HG03159 (cell line): ENCODE data around the gene DNAJC13.

Experiments
- ATAC-seq: cut with Tn5 transposase; IDR thresholded peaks from one replicate; pipeline ENCODE4 v1.9.1; 2021; ENCODE audit warnings: mild to moderate bottlenecking, moderate library complexity; ENCODE audit not compliant: unreplicated experiment

Gene DNAJC13

DNA sequence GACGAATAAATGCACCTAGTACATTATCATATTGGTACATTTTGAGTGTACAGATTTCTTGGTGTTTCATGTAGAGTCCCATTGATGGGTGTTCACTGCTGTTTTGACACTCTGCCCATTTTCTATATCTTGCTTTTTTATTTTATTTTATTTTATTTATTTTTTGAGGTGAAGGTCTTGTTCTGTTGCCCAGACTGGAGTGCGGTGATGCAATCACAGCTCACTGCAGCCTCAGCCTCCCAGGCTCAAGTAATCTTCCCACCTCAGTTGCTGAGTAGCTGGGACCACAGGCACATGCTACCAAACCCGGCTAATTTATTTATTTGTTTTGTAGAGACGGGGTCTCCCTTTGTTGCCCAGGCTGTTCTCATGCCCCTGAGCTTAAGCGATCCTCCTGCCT is 44.2 kb downstream of the DNAJC13 start:
- no peak for ATAC-seq

DNA sequence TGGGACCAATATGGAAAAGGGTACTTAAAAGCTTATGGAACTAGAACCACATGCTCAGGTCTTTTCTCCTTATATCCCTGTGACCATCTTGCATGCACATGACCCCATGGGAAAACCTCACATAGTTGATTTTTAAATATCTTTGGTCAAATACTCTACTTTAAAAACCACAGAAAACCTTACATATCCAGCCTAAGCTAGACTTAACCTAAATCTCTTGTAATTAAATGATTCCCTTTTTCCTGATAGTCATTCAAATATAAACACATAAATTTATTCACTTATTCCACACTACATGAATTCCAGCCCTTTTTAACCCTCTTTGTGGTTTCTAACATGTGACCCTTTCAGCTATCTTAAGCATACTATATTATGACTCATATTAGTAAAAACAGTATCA is 46.8 kb downstream of the DNAJC13 start:
- no peak for ATAC-seq

DNA sequence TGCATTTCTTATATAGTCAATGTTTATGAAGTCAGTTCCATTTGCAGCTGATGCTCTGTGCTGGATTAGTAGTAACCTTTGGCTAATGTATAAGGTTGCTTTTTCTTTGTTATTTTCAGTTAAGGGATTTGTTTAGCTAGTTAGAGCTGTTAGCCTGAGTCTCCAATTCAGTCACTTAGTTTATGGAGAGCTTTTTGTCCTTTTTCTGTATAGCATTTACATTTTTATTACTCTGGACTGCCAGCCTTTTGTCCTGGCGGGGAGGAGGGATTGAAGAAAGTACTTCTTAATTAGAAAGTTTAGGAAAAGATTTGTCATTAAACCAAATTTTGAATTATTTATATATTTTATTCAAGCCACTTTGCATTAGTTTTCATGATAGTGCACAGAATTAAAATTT is 52.0 kb downstream of the DNAJC13 start:
- ATAC-seq = no peak

DNA sequence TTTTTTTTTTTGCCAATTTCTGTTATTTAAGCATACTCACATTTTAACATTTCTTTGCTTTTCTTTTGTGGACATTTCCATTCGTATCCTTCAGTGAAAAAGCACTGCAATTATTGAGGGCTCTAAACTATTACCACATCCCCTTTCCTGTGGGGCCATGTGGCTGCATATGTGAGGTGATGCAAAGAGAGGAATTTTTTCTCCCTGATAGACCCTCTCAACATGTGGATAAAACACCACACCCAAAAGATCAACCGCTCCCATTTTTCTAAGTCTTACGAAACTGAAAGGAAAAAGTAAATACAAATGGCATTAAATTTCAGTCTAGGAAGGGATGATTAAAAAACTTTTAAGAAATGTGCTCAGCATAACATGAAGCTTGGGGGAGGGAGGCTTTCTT is 68.8 kb downstream of the DNAJC13 start:
- ATAC-seq = no peak

DNA sequence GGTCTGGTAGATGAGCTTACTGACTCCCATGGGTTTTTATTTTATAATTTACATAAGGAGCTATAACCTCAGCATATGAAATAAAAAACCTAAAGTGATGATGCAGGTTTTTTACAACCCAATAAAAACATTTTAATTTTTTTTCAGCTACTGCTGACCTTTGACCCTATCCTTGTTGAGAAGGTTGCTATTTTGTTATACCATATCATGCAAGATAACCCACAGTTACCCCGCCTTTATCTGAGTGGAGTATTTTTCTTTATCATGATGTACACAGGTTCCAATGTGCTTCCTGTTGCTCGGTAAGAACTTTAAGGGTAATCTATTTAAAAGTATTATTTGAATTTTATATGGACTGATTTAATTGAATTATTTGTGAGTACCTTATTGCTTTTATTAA is 70.8 kb downstream of the DNAJC13 start:
- ATAC-seq = no peak

DNA sequence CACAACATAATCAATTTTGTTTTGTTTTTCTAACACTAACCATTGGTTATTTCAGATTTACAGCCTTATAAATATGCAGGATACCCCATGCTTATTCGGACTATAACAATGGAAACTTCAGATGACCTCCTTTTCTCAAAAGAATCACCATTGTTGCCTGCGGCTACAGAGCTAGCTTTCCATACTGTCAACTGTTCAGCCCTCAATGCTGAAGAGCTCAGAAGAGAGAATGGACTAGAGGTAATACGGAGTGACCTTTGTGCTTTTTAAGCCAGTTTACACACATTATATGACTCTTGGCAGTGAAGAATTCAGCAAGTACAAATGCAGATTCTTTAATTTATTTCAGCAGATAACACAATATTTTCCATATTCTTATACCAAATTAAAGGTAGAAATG is 81.8 kb downstream of the DNAJC13 start:
- no peak for ATAC-seq

DNA sequence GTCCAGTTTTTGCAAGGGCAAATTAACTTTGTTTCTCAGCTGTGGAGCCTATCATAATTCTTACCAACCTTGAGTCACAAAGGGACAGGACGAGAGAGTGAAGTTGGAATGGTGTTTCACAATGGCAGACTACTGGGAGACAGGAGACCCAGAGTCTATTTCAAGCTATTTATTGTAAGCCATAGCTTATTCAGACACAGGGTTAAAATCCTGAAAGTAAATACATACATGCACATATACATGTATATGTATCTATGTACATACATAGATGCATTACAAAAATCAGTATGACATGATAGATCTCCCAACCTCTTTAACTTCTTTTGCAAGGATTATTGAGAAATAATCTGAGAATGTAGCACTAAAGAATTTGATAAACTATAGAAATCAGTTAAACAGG is 86.3 kb downstream of the DNAJC13 start:
- ATAC-seq = no peak

DNA sequence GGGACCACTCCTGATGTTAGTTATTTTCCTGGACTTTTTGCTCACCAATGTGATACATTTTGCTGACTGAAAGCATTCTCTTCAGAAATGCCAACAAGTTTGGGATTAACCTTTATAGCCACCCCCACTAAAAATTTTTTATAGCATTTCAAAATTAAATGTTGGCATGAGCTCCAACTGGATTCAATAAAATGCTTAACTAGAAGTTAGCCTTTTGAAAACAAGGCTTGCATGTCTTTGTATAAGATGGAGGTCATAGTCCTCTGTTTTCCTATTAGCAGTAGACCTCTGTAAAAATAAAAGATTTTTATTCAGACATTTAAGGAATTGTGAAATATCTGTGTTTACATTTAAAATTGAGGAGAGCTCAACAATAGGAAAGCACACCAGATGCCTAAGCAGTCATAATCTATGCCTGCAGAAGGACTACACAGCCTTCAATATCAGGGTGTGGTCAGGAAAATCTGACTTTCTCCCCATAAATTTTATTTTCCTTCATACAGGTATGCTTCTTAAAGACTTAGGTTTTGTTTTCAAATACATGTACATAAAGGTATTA is 87.2 kb downstream of the DNAJC13 start:
- ATAC-seq = no peak

DNA sequence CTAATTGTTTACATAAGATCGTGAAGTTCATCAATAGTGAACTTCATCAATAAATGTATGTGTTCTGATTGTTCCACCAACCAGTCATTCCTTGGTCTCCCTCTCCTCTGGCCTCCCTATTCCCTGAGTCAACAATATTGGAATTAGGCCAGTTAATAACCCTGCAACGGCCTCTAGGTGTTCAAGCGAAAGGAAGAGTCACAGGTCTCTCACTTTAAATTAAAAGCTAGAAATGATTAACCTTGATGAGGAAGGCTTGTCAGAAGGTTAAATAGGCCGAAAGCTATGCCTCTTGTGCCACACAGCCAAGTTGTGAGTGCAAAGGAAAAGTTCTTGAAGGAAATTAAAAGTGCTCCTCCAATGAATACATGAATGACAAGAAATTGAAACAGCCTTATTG is 90.4 kb downstream of the DNAJC13 start:
- no peak for ATAC-seq

DNA sequence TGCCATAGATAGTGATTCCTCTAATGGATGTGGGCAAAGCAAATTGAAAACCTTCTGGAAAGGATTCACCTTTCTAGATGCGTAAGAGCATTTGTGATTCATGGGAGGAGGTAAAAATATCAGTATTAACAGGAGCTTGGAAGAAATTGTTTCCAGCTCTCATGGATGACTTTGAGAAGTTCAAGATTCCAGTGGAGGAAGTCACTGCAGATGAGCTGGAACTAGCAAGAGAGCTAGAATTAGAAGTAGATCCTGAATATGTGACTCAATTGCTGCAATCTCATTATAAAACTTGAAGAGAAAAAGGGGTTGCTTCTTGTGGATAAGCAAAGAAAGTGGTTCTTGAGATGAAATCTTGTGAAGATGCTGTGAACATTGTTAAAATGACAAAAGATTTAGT is 91.8 kb downstream of the DNAJC13 start:
- no peak for ATAC-seq

DNA sequence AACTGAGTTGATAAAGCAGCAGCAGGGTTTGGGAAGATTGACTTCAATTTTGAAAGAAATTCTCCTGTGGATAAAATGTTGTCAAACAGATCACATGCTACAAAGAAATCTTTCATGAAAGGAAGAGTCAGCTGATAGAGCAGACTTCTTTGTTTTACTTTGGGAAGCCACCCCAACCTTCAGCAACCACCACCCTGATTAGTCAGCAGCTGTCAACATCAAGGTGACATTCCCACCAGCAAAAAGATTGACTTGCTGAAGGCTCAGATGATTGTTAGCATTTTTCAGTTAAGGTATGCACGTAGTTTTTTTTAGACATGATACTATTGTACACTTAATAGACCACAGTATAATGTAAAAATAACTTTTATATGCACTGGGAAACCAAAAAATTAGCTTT is 92.2 kb downstream of the DNAJC13 start:
- ATAC-seq = no peak

DNA sequence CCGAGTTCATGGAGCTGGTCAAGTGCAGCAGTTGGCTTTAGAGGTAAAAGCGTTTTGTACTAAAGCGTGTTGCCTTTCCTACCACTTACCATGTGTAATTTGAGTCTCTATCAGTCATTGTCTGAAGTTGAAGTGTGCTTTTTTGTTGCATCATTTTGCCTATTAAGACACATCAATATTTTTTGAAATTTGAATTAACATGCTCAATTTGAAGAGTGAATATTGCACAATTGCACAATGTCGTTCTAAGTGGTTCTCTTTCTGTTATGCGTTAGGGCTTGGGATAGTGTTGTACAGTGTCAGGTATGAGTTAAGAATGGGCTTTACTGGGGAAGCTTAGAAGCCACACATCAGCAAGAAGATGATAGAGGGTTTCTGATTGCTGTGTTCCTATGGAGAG is 95.8 kb downstream of the DNAJC13 start:
- ATAC-seq = no peak

DNA sequence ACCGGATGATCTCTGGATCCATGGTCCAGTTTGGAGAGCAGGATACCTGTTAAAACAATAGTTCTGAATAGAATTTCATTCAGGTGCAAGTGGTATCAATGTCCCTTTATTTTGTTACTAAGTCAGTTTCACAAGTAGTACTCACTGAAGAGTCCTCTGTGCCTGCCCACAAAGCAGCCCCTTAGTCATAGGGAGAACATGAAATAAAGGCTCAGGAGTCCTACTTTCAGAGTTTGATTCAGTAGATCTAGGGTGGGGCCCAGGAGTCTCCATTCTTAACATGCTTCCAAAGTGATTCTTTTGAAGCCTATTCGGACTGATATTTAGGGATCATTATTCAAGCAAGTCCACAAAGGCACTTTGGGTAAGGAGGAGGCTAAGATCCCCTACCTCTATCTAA is 100.0 kb downstream of the DNAJC13 start:
- no peak for ATAC-seq

DNA sequence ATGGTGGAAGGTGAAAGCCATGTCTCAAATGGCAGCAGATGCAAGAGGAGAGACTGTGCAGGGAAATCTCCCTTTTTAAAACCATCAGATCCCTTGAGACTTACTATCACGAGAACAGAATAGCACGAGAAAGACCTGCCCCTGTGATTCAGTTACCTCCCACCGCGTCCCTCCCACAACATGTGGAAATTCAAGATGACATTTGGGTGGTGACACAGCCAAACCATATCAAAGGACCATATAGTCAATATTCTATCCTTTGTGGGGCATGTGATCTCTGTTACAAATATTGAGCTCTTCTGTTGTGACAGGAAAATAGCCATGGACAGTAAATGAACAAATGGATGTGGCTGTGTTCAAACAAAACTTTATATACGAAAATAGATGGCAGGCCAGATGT is 102.6 kb downstream of the DNAJC13 start:
- ATAC-seq = no peak

DNA sequence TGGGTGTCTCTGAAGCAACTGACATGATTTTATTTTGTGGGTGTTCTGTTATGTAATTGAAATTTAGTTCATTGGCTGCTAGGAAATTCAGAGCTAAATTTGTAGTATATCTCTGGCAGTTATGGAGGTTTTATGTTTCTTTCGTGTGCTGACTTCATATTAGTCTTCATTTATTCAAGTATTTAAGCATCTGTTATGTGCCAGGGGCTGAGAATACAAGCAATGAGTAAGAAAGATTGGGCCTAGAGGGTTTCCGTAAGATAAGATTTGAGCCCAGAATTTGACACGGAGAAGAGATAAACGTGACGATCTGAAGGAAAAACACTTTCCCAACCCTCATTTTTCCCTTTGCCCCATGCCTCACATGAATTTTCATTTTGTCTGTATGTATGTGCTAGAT is 104.6 kb downstream of the DNAJC13 start:
- ATAC-seq = no peak

DNA sequence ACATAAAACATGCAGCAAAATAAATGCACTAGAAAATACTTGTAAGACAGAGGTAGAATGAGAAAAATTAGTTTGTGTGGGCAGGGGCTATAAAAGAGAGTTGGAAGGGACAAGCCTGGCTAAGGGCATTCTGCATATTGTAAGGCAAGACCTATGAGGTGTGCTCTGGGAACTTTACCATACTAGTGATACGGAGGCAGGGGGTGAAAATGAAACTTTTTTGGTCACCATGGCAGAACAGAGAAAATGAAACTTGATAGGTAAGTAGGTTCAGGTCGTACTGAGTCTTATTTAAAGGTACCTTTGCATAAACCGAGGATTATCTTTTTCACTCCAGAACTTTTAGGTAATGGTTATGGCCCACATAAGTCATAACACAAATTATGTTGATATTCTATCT is 105.1 kb downstream of the DNAJC13 start:
- ATAC-seq = peak; percentile 78

DNA sequence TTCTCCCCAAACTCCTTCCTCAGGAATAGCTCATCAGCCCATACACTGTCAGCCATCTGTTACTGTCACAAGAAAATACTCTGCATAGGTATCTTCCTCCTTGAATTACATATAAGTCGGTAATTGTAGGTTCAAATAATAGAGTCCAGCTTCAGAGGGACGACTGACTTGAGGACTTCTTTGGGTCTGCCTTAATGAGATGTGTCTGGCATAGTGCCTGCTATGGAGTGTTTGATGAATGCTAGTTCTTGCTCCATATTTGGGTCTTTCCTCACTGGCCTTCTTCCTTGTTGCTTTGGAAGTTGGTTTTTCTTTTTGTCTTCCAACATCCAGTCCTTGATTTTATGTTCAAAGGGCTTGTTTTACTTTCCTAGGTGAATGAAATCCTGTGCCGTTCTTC is 113.3 kb downstream of the DNAJC13 start:
- ATAC-seq = no peak

DNA sequence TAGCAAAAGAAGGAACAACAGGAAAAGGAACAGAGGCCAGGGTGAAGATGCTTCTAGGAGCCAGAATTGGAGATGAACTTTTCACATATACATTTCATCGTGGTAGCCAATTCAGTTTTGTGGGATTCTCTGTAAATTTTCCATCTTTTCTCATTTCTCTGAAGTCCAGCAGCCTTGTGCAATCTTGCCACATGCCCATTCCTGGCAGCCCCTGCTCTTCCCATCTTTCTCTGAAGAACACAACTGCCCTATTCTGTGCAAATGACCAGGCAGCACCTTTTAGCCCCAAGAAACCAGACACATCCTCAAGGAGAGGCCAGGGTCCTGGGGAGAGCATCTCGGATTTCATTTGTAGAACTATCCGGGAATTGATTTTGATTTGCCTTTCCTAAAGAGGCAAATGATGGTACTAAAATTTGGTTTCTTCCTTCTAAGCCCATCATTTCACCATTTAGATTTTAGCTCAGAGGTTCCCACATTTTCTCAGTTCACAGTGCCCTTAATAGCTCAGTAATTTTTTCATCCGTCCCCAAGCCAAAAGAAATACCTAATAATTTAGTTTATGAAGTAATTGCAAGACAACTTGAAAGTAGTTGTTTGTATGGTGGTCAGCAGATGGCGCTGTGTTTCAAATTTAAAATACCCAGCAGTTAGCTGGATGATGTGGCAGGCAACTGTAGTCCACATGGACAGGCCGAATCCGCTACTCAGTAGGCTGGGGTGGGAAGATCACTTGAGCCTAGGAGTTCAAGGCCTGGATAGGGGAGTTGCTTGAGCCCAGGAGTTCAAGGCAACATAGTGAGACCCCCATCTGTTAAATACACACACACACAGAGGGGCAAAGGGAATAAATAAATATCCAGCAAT is 118.5 kb downstream of the DNAJC13 start:
- ATAC-seq = no peak

DNA sequence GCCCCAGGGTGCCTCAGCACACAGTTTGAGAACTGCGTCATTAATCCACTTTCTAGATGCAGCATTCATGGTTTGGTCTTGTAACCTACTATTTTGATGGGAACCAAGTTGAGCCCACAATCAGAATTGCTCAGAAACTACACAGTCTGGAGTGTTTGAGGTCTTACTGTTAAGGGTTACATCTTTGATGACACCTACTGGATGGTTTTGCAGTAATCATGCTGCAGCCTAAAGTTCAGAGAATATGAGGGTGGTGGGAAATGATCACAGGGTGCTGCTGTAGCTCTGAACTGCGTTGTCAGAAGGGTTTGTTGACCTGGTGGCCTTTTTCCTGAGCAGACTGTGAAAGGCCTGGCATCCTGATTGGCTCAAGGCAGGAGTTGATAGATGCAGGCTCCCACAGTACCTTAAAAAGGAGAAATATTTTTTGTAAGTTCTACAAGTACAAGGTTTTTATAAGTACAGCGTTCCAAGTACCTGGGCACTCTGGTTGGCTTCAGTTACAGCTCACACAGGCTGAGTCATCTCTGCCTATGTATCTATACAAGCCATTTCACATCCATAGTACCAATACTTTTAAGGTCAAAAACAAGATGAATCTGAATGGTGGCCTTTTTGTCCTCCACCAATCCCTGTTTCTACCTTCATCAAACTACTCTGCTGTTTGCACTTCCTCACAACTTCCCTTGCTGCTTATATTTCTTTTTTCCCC is 119.3 kb downstream of the DNAJC13 start:
- ATAC-seq = no peak

DNA sequence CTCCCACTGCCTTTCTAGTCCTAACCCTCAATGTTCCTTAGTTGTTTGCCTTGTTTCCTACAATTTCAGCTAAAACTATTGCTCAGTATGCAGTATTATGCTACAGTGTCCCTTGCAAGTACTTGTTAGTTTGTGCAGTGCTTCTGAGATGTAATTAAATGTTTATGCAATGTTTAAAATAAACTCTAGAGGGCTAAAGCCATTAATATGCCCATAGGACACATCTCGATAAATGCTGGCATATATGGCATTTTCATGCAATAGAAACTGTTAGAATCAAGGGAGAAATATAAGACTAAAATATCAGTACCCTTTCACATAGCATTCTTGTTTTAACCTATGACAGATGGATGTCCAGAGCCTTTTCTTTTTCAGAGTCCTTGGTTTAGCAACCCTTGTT is 120.0 kb downstream of the DNAJC13 start:
- ATAC-seq = no peak

DNA sequence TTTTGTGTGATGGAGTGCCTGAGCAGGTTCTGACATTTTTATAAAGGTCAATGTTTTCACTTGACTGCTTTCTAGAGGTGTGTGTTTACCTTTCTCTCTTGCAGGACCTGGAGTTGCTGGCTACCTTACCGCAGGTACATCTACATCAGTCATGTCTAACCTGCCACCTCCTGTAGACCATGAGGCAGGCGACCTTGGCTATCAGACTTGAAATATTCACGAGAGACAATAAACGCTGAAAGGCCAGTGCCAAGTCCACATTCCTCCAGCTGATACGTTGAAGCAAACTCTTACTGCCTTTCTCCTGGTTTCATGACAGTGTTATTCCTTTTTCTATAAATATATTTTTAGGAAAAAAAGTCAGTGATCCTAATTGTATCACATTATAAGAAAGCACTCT is 120.8 kb downstream of the DNAJC13 start:
- ATAC-seq = no peak

DNA sequence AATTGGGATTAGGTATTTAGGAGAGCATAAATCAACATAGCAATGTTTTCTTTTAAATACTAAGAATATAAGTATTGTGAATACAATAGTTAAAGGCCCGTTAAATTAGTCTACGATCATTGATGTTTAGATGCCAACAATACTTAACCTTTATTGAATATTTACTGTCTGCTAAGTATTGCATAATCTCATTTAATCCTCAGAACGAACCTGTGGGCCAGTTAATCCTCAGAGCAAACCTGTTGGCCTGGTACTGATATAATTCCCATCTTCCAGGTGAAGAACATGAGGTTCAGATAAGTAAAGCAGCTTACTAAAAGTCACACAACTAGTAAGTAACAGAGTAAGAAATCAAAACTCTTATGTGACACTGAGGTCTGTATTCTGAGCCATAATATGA is 122.4 kb downstream of the DNAJC13 start:
- no peak for ATAC-seq
